GM18505 (cell line): ENCODE measurements around the gene ASL.
"Not testable (repeated sequence)": the region's sequence is repeated elsewhere in the genome, so short reads cannot be mapped to it uniquely, and the experiment has no call there.

ENCODE experiments used
- ATAC-seq: cut with Tn5 transposase; IDR thresholded peaks from one replicate; pipeline ENCODE4 v1.9.1; 2021; ENCODE audit not compliant: unreplicated experiment
- POLR2A ChIP-seq: IDR thresholded peaks from 4 replicates; pipeline ENCODE4 v1.6.1; 2011; ENCODE audit warnings: borderline replicate concordance; ENCODE audit not compliant: insufficient read depth, insufficient read length; ENCODE audit errors: extremely low read depth

Gene ASL

GRCh38 chr7:66050990-66051448 lies 24.6 kb upstream of the ASL start:
- TF ChIP-seq POLR2A, result no peak
- no peak for ATAC-seq

- no peak for ATAC-seq
- TF ChIP-seq POLR2A, result no peak
Observed at GRCh38 chr7:66052447-66052846, 23.2 kb upstream of the ASL start.

GRCh38 chr7:66054063-66054462 lies 21.6 kb upstream of the ASL start:
- ATAC-seq, result no peak
- TF ChIP-seq POLR2A, result no peak

GRCh38 chr7:66055321-66055956 lies 20.2 kb upstream of the ASL start:
- no peak for TF ChIP-seq POLR2A
- ATAC-seq, result peak; percentile 75

GRCh38 chr7:66060796-66061195 lies 14.8 kb upstream of the ASL start:
- TF ChIP-seq POLR2A, result no peak

GRCh38 chr7:66069732-66070131 lies 5.9 kb upstream of the ASL start:
- TF ChIP-seq POLR2A, result no peak
- no peak for ATAC-seq

More at GRCh38 chr7:66060796-66061195, 14.8 kb upstream of the ASL start:
- no peak for ATAC-seq

GRCh38 chr7:66070222-66070621 lies 5.4 kb upstream of the ASL start:
- no peak for ATAC-seq

GRCh38 chr7:66072208-66072607 lies 3.4 kb upstream of the ASL start:
- not testable (repeated sequence) for ATAC-seq

More at GRCh38 chr7:66070222-66070621, 5.4 kb upstream of the ASL start:
- no peak for TF ChIP-seq POLR2A

- ATAC-seq, result no peak
- no peak for TF ChIP-seq POLR2A
Observed at GRCh38 chr7:66076462-66077329, 1.1 kb downstream of the ASL start.

GRCh38 chr7:66078067-66078466 lies 2.4 kb downstream of the ASL start:
- no peak for ATAC-seq

GRCh38 chr7:66082083-66082482 lies 6.5 kb downstream of the ASL start:
- TF ChIP-seq POLR2A, result no peak
- ATAC-seq, result no peak

More at GRCh38 chr7:66078067-66078466, 2.4 kb downstream of the ASL start:
- no peak for TF ChIP-seq POLR2A

GRCh38 chr7:66082886-66083415 lies 7.3 kb downstream of the ASL start:
- no peak for TF ChIP-seq POLR2A
- no peak for ATAC-seq

- TF ChIP-seq POLR2A, result no peak
- ATAC-seq, result no peak
Observed at GRCh38 chr7:66083677-66084076, 8.1 kb downstream of the ASL start.
